Stimulated activated CD4-positive, alpha-beta T cell treated with anti-CD3 and anti-CD28 coated beads, Interleukin-15, amount 100 ng/mL, for 1 hour (primary cell): ENCODE results near the gene RBM6.

Experiments used
- DNase-seq, 2 donors: peaks; one replicate each; pipeline ENCODE4 v3.0.0-alpha.2; 2020; ENCODE audit warnings: low read depth in 1 of 2, low spot score in 1 of 2

Gene RBM6

GRCh38 chr3:50124800-50125178, 184.8 kb downstream of the RBM6 start:
- DNase-seq, result no peak

- no peak for DNase-seq
Observed at GRCh38 chr3:50125541-50126286, 185.8 kb downstream of the RBM6 start.

GRCh38 chr3:50126287-50127211, 186.6 kb downstream of the RBM6 start:
- DNase-seq, result no peak
